HL-60 (cell line): ENCODE measurements around the gene EAF1.

Experiments used
- GABPA ChIP-seq: IDR thresholded peaks from 2 replicates; pipeline ENCODE4 v1.6.1; 2012; ENCODE audit warnings: low read depth
- POLR2AphosphoS5 ChIP-seq: IDR thresholded peaks from 2 replicates; pipeline ENCODE4 v1.6.1; 2012; ENCODE audit warnings: low read depth
- SPI1 ChIP-seq: IDR thresholded peaks from 2 replicates; pipeline ENCODE4 v1.6.1; 2012; ENCODE audit warnings: low read depth, mild to moderate bottlenecking, borderline replicate concordance
- TF ChIP-seq, protein P1 (sequence below): IDR thresholded peaks from one replicate; pipeline ENCODE4 v1.5.1; 2011; ENCODE audit warnings: low read length, control low read depth, inconsistent platforms; ENCODE audit not compliant: insufficient read depth
- TF ChIP-seq, protein P2 (sequence below): IDR thresholded peaks from 2 replicates; pipeline ENCODE4 v1.6.1; 2012; ENCODE audit warnings: low read depth; ENCODE audit not compliant: insufficient replicate concordance

DNA sequence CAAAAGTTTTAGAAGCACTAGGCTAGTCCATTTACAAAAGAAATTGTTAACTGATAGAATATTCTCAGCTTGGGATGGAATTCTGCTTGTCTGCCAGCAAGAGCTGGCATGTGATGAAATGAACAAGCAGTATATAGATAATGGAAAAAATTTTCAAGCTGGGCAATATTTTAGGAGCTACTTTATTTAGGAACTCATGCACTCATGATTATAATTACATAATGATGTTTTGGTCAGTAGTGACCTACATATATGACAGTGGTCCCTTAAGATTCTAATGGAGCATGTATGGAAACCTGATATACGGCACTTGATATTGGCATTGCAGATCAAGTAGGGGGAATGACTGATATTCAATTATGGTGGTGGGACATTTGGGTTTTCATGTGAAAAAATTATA lies 6.1 kb downstream of the EAF1 start:
- TF ChIP-seq, protein P1, sequence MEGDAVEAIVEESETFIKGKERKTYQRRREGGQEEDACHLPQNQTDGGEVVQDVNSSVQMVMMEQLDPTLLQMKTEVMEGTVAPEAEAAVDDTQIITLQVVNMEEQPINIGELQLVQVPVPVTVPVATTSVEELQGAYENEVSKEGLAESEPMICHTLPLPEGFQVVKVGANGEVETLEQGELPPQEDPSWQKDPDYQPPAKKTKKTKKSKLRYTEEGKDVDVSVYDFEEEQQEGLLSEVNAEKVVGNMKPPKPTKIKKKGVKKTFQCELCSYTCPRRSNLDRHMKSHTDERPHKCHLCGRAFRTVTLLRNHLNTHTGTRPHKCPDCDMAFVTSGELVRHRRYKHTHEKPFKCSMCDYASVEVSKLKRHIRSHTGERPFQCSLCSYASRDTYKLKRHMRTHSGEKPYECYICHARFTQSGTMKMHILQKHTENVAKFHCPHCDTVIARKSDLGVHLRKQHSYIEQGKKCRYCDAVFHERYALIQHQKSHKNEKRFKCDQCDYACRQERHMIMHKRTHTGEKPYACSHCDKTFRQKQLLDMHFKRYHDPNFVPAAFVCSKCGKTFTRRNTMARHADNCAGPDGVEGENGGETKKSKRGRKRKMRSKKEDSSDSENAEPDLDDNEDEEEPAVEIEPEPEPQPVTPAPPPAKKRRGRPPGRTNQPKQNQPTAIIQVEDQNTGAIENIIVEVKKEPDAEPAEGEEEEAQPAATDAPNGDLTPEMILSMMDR = no peak
- TF ChIP-seq SPI1 (no peak), POLR2AphosphoS5 (no peak), GABPA (no peak)
- TF ChIP-seq, protein P2, sequence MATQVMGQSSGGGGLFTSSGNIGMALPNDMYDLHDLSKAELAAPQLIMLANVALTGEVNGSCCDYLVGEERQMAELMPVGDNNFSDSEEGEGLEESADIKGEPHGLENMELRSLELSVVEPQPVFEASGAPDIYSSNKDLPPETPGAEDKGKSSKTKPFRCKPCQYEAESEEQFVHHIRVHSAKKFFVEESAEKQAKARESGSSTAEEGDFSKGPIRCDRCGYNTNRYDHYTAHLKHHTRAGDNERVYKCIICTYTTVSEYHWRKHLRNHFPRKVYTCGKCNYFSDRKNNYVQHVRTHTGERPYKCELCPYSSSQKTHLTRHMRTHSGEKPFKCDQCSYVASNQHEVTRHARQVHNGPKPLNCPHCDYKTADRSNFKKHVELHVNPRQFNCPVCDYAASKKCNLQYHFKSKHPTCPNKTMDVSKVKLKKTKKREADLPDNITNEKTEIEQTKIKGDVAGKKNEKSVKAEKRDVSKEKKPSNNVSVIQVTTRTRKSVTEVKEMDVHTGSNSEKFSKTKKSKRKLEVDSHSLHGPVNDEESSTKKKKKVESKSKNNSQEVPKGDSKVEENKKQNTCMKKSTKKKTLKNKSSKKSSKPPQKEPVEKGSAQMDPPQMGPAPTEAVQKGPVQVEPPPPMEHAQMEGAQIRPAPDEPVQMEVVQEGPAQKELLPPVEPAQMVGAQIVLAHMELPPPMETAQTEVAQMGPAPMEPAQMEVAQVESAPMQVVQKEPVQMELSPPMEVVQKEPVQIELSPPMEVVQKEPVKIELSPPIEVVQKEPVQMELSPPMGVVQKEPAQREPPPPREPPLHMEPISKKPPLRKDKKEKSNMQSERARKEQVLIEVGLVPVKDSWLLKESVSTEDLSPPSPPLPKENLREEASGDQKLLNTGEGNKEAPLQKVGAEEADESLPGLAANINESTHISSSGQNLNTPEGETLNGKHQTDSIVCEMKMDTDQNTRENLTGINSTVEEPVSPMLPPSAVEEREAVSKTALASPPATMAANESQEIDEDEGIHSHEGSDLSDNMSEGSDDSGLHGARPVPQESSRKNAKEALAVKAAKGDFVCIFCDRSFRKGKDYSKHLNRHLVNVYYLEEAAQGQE = no peak
